ENCODE measurements around the gene TMEM255A.

DNA sequence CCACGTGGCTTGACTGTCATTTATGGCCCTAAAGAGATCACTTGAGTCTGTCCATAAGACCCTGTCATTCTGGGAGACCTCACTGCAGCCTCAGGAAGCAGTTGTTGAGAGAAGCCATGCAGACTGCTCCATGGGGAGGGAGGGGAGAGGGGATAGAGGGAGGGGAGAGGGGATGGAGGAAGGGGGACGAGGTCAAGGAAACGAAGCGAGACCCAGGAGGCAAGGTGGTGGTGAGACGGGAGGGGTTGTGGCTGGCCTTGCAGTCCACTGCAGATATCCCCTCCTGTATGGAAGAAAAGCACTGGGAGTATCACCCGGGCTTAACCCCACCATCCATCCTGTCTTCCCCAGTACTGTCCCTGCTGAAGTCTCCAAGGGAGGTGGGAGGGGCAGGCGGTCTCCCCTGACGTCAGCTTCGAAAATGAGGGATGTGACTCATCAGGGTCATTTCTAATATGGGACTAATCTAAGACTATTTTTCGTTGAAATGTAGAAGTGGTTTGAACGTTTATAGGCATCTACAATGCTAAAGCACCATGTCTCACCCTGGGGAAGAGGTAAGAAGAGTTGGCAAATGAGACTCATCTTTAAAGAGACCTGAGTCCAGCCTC lies 5.6 kb downstream of the TMEM255A start:
- TF ChIP-seq, protein P1, sequence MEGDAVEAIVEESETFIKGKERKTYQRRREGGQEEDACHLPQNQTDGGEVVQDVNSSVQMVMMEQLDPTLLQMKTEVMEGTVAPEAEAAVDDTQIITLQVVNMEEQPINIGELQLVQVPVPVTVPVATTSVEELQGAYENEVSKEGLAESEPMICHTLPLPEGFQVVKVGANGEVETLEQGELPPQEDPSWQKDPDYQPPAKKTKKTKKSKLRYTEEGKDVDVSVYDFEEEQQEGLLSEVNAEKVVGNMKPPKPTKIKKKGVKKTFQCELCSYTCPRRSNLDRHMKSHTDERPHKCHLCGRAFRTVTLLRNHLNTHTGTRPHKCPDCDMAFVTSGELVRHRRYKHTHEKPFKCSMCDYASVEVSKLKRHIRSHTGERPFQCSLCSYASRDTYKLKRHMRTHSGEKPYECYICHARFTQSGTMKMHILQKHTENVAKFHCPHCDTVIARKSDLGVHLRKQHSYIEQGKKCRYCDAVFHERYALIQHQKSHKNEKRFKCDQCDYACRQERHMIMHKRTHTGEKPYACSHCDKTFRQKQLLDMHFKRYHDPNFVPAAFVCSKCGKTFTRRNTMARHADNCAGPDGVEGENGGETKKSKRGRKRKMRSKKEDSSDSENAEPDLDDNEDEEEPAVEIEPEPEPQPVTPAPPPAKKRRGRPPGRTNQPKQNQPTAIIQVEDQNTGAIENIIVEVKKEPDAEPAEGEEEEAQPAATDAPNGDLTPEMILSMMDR (conservative IDR thresholded peaks at IDR 0.05 in 1 of 2, IDR thresholded peaks at IDR 0.05 in 1 of 2; ENCODE audit: low read depth in 1 of 2, low read length in 2 of 2), result no peak
- no peak for TF ChIP-seq EZH2 (IDR thresholded peaks at IDR 0.05; ENCODE audit: low read length, missing control alignments)

Data from fibroblast of lung (primary cell).